ENCODE results near the gene NTRK1.

GRCh38 chr1:156930483-156930882, 69.8 kb downstream of the NTRK1 start:
- TF ChIP-seq CTCF (IDR thresholded peaks at IDR 0.05), result no peak
- TF ChIP-seq EZH2 (IDR thresholded peaks at IDR 0.05; ENCODE audit: borderline replicate concordance, insufficient read depth, low read depth, low read length, poor library complexity, severe bottlenecking), result no peak

Measured in B cell (primary cell).